ENCODE measurements around the gene STN1.

GRCh38 chr10:103852189-103852711 lies 65.7 kb downstream of the STN1 start:
- no peak for TF ChIP-seq EZH2 (IDR thresholded peaks at IDR 0.05; ENCODE audit: insufficient read depth, poor library complexity, severe bottlenecking)
- no peak for TF ChIP-seq EZH2phosphoT487 (IDR thresholded peaks at IDR 0.05; ENCODE audit: insufficient read depth, low read depth)

All from GM23248 (cell line).